Activated T-helper 9 cell treated with anti-CD3 and anti-CD28 coated beads, Interleukin-2, amount 50 U/mL, for 16 hours (primary cell): ENCODE measurements around the gene SMIM36.
"Not testable (repeated sequence)": the region's sequence is repeated elsewhere in the genome, so short reads cannot be mapped to it uniquely, and the experiment has no call there.

Source experiments
- DNase-seq: peaks from one replicate; pipeline ENCODE4 v3.0.0-alpha.2; 2020; ENCODE audit warnings: low read depth

The SMIM36 gene

DNA sequence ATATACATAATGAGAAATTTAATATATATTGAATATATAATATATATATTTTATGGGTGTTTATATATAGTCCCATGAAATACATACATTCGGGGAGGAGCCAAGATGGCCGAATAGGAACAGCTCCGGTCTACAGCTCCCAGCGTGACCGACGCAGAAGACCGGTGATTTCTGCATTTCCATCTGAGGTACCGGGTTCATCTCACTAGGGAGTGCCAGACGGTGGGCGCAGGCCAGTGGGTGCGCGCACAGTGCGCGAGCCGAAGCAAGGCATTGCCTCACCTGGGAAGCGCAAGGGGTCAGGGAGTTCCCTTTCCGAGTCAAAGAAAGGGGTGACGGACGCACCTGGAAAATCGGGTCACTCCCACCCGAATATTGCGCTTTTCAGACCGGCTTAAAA, 9.6 kb downstream of the SMIM36 start:
- DNase-seq: not testable (repeated sequence)

- DNase-seq: no peak
Observed at GRCh38 chr17:55500103-55500502, 11.1 kb downstream of the SMIM36 start.

DNA sequence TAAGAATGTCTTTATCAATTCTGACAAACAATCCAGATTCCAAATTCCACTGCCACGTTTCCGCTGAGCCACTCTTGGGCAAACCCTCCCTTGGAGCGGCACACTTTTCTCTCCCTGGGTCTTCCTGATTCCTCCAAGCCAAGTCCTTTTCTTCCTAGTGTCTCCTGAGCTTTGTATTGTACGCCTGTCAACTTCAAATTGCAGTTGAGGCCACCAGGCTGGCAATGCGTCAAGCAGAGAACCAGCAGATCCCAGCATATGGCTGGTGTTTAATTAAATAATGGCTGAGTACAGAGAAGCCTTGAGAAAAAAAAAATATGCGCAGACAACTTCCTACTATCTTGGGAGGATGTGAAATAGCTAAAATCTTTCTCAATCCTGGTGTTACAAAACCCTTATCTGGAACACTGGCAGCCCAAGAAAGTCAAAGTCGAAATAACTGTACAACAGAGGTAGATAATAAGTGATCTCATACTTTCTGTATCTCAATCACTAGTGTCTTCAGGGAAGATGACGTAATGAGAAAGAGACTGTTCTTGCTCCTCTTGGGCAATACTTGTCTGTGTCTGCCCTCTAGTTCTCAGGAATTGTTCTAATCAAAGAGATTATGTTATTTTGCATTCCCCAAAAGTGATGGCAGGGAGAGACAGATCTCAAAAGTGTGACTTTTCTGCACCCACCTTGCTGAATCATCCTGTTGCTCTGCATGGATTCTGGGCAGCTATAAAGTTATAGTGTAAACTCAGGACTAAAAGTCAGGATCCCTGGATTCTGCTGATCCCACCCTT, 15.0 kb downstream of the SMIM36 start:
- DNase-seq: no peak

DNA sequence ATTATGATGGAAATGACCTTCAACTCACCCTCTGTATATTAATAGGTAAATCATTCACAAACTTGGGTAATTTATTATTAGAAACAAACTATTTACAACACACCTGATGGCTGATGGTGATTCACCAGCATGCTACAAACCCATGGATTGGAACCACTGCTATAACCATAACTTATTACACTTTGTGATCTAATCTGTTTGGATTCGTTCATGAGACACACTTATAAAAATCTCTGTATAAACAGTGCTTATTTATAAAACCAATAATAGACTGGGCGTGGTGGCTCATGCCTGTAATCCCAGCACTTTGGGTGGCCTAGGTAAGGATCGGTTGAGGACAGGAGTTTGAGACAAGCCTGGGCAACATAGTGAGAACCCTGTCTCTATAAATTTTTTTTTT, 16.0 kb downstream of the SMIM36 start:
- no peak for DNase-seq

GRCh38 chr17:55492781-55493341, 18.4 kb downstream of the SMIM36 start:
- DNase-seq: no peak

DNA sequence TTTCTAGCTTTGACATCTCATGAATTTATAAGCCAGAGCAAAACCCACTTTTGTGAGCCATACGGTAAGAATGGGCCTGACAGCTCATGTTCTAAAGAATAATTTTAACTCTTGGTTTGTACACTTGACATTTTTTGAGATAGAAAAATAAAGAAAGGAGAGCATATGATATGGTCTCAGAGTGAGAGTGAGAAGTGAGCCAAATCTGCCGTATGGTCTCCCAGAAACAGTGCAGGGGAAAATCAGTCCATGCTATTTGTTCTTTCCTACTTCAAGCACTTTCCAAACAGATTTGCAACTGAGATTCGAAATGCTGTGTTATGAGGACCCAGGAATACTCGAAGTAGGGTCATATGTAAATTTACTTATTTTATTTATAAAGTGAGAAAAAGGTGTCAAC, 20.9 kb downstream of the SMIM36 start:
- no peak for DNase-seq

DNA sequence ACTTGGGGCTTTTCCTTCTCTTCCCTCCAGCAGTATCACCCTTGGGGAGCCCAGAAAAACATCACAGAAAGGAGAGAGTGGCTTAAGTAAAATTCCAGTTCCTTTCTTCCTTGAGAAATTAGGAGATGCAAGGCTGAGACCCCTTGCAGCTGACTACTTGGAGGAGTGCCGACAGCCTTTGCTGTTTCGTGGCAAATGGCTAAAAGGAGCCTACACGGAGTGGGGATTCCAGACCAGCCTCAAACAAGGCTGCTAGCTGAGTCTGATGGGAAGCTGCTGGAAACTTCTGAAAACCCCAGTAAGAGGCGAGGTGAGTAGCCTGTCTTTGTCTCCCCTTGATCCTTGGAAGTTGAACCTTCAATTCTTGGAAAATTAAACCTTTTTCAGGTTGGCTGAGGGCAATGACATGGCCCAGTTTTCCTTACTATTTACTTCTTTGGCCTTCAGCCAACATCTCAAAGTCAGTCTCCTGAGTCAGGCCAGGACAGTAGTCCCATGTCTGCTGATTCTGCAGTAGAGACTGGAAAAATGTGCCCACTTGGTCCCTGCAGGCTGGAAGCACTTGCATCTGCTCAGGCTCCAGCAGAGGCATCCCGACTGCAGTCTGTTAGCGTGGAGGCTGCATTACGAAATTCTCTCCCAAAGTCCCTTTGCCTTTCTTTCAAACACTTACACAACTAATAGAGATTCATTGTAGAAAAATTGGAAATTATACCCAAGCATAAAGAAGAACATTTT, 23.4 kb downstream of the SMIM36 start:
- DNase-seq: no peak

GRCh38 chr17:55484575-55484974, 26.7 kb downstream of the SMIM36 start:
- no peak for DNase-seq

- no peak for DNase-seq
Observed at GRCh38 chr17:55482591-55483389, 28.5 kb downstream of the SMIM36 start.

- DNase-seq: no peak
Observed at GRCh38 chr17:55480631-55481315, 30.5 kb downstream of the SMIM36 start.

- no peak for DNase-seq
Observed at GRCh38 chr17:55479903-55480302, 31.3 kb downstream of the SMIM36 start.

DNA sequence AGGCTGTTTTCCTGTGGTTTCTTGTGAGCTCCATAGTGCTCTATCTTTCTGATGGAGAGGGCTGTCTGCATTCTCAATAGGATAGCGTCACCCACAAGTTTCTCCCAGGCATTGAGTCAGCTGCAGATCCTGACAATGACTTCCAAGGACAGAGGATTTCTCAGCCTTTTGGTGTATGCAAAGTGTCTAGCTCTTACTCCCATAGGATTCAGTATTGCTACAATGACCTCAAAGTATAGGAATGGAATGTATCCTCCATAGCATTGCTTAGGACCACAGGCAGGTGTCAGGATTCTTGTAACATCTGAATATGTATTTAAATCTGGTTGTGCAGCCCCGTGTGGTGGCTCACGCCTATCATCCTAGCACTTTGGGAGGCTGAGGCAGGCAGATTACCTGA, 32.3 kb downstream of the SMIM36 start:
- no peak for DNase-seq

DNA sequence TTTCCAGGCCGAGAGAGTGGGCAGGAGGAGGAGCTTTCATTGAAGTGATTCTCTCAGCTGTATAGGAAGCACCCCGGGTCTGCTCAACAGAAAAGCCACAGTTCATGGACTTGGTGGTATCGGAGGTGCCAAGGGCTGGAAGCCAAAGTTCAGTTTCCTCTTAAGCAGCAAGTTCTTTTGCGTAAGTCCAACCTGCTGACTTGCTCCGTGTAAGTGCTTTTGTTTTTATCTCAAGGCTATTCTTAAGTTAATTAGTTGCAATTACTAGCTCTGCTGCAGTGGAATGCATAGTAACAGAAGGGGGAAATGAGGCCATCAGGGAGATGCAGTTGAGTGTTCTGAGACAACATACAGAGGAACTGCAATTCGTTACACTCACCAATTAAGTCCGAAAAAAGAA, 44.6 kb downstream of the SMIM36 start:
- no peak for DNase-seq

DNA sequence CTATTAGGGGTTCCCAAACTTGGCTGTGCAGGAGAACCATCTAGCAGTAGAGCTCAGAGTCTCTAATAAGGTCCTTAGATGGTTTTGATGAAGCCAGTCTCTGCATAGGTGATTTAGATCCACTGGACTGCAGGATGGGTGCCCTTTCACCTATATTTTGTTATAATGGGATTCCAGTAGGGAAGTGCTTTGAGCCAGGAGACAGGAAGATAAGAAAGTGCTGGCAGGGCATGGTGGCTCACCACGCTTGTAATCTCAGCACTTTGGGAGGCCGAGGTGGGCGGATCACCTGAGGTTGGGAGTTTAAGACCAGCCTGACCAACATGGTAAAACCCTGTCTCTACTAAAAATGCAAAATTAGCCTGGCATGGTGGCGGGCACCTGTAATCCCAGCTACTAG, 45.5 kb downstream of the SMIM36 start:
- not testable (repeated sequence) for DNase-seq

DNA sequence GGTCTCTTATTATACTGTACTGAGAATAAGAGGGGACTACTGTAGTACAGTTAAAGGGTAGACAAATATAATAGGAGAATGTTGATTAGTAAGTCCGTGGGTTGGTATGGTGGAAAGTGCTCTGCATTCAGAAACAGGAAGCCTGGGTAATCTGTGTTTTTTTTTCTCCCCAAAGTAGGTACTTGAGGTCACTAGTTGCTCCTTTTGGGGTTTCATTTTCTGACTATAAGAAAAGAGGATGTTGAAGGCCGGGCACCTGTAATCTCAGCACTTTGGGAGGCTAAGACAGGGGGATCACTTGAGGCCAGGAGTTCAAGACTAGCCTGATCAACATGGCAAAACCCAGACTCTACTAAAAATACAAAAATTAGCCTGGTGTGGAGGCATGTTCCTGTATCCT, 47.7 kb downstream of the SMIM36 start:
- DNase-seq: no peak

DNA sequence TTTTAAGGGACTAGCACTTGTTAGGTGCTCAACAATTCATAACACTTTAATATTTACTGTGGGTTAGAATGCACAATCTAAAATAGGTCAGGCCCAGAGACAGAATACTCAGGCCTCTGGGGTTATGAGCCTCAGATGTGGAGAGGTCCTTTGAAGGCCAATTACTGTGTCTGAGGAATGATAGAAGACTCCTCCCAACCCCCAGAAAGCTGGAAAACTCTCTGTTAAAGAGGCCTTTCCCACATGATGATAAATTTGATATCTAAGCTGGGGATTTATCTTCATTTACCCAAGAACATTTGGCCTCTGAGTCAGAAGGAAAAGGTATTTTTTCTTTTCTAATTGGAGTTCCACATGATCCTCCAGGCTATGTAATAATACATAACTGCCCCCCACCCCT, 48.5 kb downstream of the SMIM36 start:
- no peak for DNase-seq

DNA sequence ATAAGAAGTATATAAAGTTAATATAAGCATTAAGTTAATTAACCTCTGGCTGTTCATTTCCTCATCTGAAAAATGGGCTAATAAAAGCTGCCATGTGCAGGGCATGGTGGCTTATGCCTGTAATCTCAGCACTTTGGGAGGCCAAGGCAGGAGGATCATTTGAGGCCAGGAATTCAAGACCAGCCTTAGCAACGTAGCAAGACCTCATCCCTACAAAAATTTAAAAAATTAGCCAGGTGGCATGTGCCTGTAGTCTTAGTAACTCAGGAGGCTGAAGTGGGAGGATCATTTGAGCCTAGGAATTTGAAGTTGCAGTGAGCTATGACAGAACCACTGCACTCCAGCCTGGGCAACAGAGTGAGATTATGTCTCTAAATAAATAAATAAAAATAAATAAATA, 49.0 kb downstream of the SMIM36 start:
- DNase-seq: no peak

GRCh38 chr17:55458978-55459377, 52.3 kb downstream of the SMIM36 start:
- DNase-seq: peak; percentile 33

- DNase-seq: no peak
Observed at GRCh38 chr17:55458287-55458900, 52.9 kb downstream of the SMIM36 start.

DNA sequence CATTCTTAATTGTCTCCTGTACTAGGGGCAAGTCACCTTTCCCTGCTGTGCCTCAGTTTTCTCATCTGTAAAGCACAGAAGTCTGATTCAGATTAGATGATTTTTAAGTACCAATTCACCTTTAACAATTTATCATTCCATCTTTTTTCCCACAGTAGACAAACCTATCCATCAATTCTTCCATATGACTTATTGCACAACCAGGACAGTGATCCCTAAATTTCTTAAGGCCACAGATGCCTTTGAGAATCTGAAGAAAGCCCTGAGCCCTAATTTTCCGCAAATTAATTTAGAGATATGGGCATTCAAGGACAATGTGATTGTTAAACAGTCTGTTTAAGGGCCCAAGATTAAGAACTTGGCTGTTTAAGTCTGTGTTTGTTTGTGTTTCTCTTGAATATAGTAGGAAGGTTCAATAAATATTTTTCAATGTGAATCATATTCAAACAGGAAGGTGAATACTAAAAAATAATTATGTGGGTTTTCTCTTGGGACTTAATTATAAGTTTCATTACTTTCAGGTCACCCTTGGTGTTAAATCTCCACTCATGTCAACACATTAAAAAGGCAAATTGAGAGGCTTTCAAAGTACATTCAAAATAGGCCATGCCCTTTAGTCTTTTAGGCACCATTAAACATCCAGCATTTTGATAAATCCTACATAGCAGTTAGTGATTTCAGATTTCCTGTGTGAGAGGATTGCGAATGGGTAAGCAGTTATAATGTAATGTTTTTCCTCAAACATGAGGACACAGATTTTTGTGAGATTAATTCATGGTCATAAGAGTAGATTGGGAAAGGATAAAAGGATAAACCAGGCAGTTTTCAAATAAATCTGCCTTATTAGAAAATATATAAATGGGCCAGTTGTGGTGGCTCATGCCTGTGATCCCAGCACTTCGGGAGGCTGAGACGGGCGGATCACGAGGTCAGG, 54.7 kb downstream of the SMIM36 start:
- no peak for DNase-seq
